IMR-90 (cell line): ENCODE measurements around the gene PIK3IP1. TPM values are rescaled to one million over a fixed set of nuclear protein-coding genes. Genes with fewer than 3 reads are reported as not detected.

ENCODE experiments used
- ATAC-seq: fragments of 200-7000 bp; cut with Tn5 transposase; 2 replicates; pipeline ENCODE4 v1.9.1; 2020; ENCODE audit warnings: low read depth, mild to moderate bottlenecking, moderate library complexity
- BruUV-seq: library from RNA; stranded (reverse); fragments of 400-500 nt; replicated peaks from 2 replicates; lab custom pipeline; 2021; lab: Mats Ljungman, UMichigan
- CTCF ChIA-PET: fragments of 300-600 bp; formaldehyde crosslinking; extraction: SDS; loops from one replicate; lab custom pipeline; 2021; ENCODE audit warnings: antibody characterized with exemption; lab: Yijun Ruan, JAX
- POLR2A ChIA-PET: fragments of 300-600 bp; sonication (Branson Sonifier 250); formaldehyde crosslinking; loops from one replicate; lab custom pipeline; 2022; ENCODE audit warnings: antibody characterized with exemption; ENCODE audit not compliant: unreplicated experiment; lab: Charles Lee
- DNase-seq: peaks from one replicate; pipeline ENCODE4 v3.0.0; 2013
- H2AFZ ChIP-seq: replicated peaks from 2 replicates; pipeline ENCODE3; 2013; ENCODE audit warnings: low read length, mild to moderate bottlenecking; ENCODE audit not compliant: poor library complexity
- H2AK5ac ChIP-seq: 2 replicates; pipeline ENCODE4 v1.6.1; 2013; ENCODE audit warnings: low read depth, low read length, inconsistent platforms
- H2AK9ac ChIP-seq: replicated peaks from 2 replicates; pipeline ENCODE3; 2013; ENCODE audit warnings: mild to moderate bottlenecking, low read depth, low read length, moderate library complexity; ENCODE audit not compliant: poor library complexity
- H2BK120ac ChIP-seq: 2 replicates; pipeline ENCODE4 v1.6.1; 2013; ENCODE audit warnings: low read depth, low read length, inconsistent platforms
- H2BK15ac ChIP-seq: 3 replicates; pipeline ENCODE4 v1.6.1; 2013; ENCODE audit warnings: low read depth, low read length, inconsistent platforms
- H2BK20ac ChIP-seq: 2 replicates; pipeline ENCODE4 v1.6.1; 2013; ENCODE audit warnings: low read depth, mild to moderate bottlenecking, inconsistent platforms, low read length, moderate library complexity
- H2BK5ac ChIP-seq: 2 replicates; pipeline ENCODE4 v1.6.1; 2013; ENCODE audit warnings: mild to moderate bottlenecking, low read depth, low read length, inconsistent platforms; ENCODE audit not compliant: poor library complexity, severe bottlenecking
- H3K14ac ChIP-seq: replicated peaks from 2 replicates; pipeline ENCODE4 v1.6.1; 2013; ENCODE audit warnings: low read depth, low read length, inconsistent platforms
- H3K18ac ChIP-seq: 2 replicates; pipeline ENCODE4 v1.6.1; 2013; ENCODE audit warnings: low read depth, low read length, control low read depth
- H3K23ac ChIP-seq: 2 replicates; pipeline ENCODE4 v1.6.1; 2013; ENCODE audit warnings: low read depth, low read length, inconsistent platforms
- H3K27ac ChIP-seq: 2 replicates; pipeline ENCODE4 v1.5.1; 2013; ENCODE audit warnings: mild to moderate bottlenecking, control low read depth, low read length; ENCODE audit not compliant: insufficient read depth
- H3K27me3 ChIP-seq: 2 replicates; pipeline ENCODE4 v1.6.1; 2013; ENCODE audit warnings: low read length; ENCODE audit not compliant: control insufficient read depth, insufficient read depth
- H3K36me3 ChIP-seq: 2 replicates; pipeline ENCODE4 v1.6.1; 2013; ENCODE audit warnings: low read length, mixed read lengths; ENCODE audit not compliant: control insufficient read depth, insufficient read depth
- H3K4ac ChIP-seq: 2 replicates; pipeline ENCODE4 v1.6.1; 2013; ENCODE audit warnings: low read depth, low read length, inconsistent platforms
- H3K4me1 ChIP-seq: 2 replicates; pipeline ENCODE4 v1.6.1; 2013; ENCODE audit warnings: low read length, mixed read lengths; ENCODE audit not compliant: control insufficient read depth, insufficient read depth
- H3K4me2 ChIP-seq: 2 replicates; pipeline ENCODE4 v1.6.1; 2013; ENCODE audit warnings: low read depth, mild to moderate bottlenecking, control low read depth, low read length, moderate library complexity
- H3K4me3 ChIP-seq: 2 replicates; pipeline ENCODE4 v1.5.1; 2013; ENCODE audit warnings: low read depth, mild to moderate bottlenecking, control low read depth, low read length, moderate library complexity; ENCODE audit not compliant: insufficient read depth
- H3K56ac ChIP-seq: 2 replicates; pipeline ENCODE4 v1.6.1; 2013; ENCODE audit warnings: low read length, inconsistent platforms; ENCODE audit not compliant: insufficient read depth; ENCODE audit errors: extremely low read depth
- H3K79me1 ChIP-seq, 2 experiments: 2 replicates each; pipeline ENCODE4 v1.6.1; 2013; ENCODE audit warnings: low read length in 2 of 2, inconsistent platforms in 1 of 2, low read depth in 1 of 2
- H3K9ac ChIP-seq: 2 replicates; pipeline ENCODE4 v1.6.1; 2013; ENCODE audit warnings: low read depth, low read length, control low read depth
- H3K9me1 ChIP-seq: 2 replicates; pipeline ENCODE4 v1.6.1; 2013; ENCODE audit warnings: low read length, inconsistent platforms; ENCODE audit not compliant: insufficient read depth
- H3K9me3 ChIP-seq: 2 replicates; pipeline ENCODE4 v1.6.1; 2013; ENCODE audit warnings: low read length; ENCODE audit not compliant: control insufficient read depth, insufficient read depth
- H4K20me1 ChIP-seq: 2 replicates; pipeline ENCODE4 v1.6.1; 2013; ENCODE audit warnings: low read length, inconsistent platforms; ENCODE audit not compliant: insufficient read depth
- H4K5ac ChIP-seq: 2 replicates; pipeline ENCODE4 v1.6.1; 2013; ENCODE audit warnings: mild to moderate bottlenecking, low read depth, low read length, control low read depth
- H4K8ac ChIP-seq, 2 experiments: 2 replicates each; pipeline ENCODE4 v1.6.1; 2013; ENCODE audit warnings: low read depth in 2 of 2, low read length in 2 of 2, control low read depth in 1 of 2, inconsistent platforms in 1 of 2
- H4K91ac ChIP-seq: 2 replicates; pipeline ENCODE4 v1.6.1; 2013; ENCODE audit warnings: low read depth, low read length, inconsistent platforms; ENCODE audit not compliant: insufficient read depth
- CTCF ChIP-seq: conservative IDR thresholded peaks from 2 replicates; pipeline ENCODE4 v1.5.1; 2012; ENCODE audit warnings: mild to moderate bottlenecking, low read depth, low read length, improper control_type of control experiment
- FOS ChIP-seq: fragments of 150-350 bp; IDR thresholded peaks from 2 replicates; pipeline ENCODE4 v1.6.1; 2016; ENCODE audit warnings: low read depth, low read length
- POLR2A ChIP-seq: IDR thresholded peaks from 2 replicates; pipeline ENCODE4 v1.6.1; 2012; ENCODE audit warnings: mild to moderate bottlenecking, low read depth, low read length
- RCOR1 ChIP-seq: IDR thresholded peaks from 2 replicates; pipeline ENCODE4 v1.6.1; 2012; ENCODE audit warnings: mild to moderate bottlenecking, low read length, improper control_type of control experiment; ENCODE audit not compliant: insufficient replicate concordance
- WGBS, 2 experiments: methylation state at CpG; one replicate each; pipeline versions ENCODE4 v1.1.5 to v1.1.7; 2013; ENCODE audit warnings: missing lambda C conversion rate in 2 of 2; ENCODE audit not compliant: insufficient read length in 1 of 2; ENCODE audit errors: extremely low coverage in 2 of 2; 5-methylcytosine and 5-hydroxymethylcytosine counted together
- dilution Hi-C: fragments of 300-500 bp; cut with HindIII; formaldehyde crosslinking; loops from one replicate; pipeline ENCODE4 v1.14.3; 2018; ENCODE audit warnings: low sequenced_read_pairs; ENCODE audit not compliant: unreplicated experiment
- in situ Hi-C: fragments of 300-500 bp; cut with MboI; formaldehyde crosslinking; loops from 3 replicates; pipeline ENCODE4 v1.14.3; 2019; ENCODE audit warnings: low sequenced_read_pairs, inconsistent platforms, mixed read lengths
- intact Hi-C: fragments of 100-400 bp; cut with micrococcal nuclease; formaldehyde crosslinking; loops from 2 replicates; pipeline ENCODE4 v1.10.0; 2022
- polyA plus RNA-seq, 3 experiments: library from polyadenylated mRNA; depleted of rRNA; stranded (reverse); fragments of >200 nt; gene quantifications; 2 replicates each; pipeline ENCODE4 v1.2.3, GENCODE V29; 2012; ENCODE audit warnings: low replicate concordance in 1 of 3
- total RNA-seq: library from RNA; depleted of rRNA; stranded (reverse); fragments of >200 nt; gene quantifications from 2 replicates; pipeline ENCODE4 v1.2.3, GENCODE V29; 2012

The PIK3IP1 gene
- total and polyA plus RNA-seq, 2 of the 4 experiments (the other 2 are of a cell fraction), result 12.9 to 17.6 TPM

DNA sequence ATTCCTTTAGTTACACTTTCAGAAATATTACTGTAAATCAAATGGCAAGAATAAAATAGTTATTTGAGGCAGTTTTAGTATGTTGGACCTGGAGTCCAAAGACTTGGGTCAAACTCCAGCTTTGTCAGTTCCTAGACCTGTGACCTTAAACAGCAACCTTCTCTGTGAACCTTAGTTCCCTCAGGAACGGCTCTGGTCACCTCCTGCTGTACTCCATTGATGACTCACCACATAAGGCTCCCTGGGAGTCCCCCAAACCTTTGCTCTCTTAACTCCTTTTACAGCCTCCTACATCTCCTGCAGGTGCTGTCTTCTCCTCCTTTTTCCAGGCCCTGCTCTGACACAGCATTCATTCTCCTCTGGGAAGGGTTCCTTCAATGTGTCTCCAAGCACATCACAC is 51.1 kb downstream of the PIK3IP1 start:
- 40% methylated on average over 1 of the region's 1 CpG; no CpG with 5 or more reads in 1 of the 2 experiments for WGBS, 2 experiments
- ChIA-PET CTCF (interaction anchor here (0.7 to 1.6 kb wide), 4 partner anchors 10 to 134 kb away, joined by 3 to 5 read pairs (median 4); partner anchors contain the start of genes LIMK2 and SELENOM), POLR2A (no interaction called here)

More for the DNA sequence above, 51.1 kb downstream of the PIK3IP1 start:
- Histone ChIP-seq H3K4me1 (peaks cover 25% of the 10 kb centered on the region), H3K79me1 (peaks cover 25 to 62% of the 10 kb centered on the region in 2 experiments), H3K4ac (peak overlapping the region; percentile 28), H2BK120ac (peak overlapping the region; percentile 58), H3K18ac (no peak overlapping the region), H3K4me2 (no peak overlapping the region), H4K8ac (no peak overlapping the region), H3K14ac (peak overlapping the region; percentile 18; the same call in 1 of the 2 replicates), H3K4me3 (no peak overlapping the region), H3K9me3 (no peaks in the 10 kb centered on the region), H3K23ac (peak overlapping the region; percentile 58), H2BK20ac (peak overlapping the region; percentile 57; the same call in 1 of the 2 replicates), H2AK9ac (no peak overlapping the region), H3K56ac (no peak overlapping the region), H3K36me3 (no peaks in the 10 kb centered on the region), H2BK15ac (peak overlapping the region; percentile 30; the same call in 1 of the 3 replicates), H3K9ac (no peak overlapping the region), H2AFZ (no peak overlapping the region), H3K27ac (no peak overlapping the region), H4K5ac (no peak overlapping the region), H2AK5ac (peak overlapping the region; percentile 76), H3K27me3 (no peaks in the 10 kb centered on the region), H4K91ac (peak overlapping the region; percentile 76), H2BK5ac (peak overlapping the region; percentile 53), H3K9me1 (peaks cover 39% of the 10 kb centered on the region), H4K20me1 (no peaks in the 10 kb centered on the region; the same call in 1 of the 2 replicates)
- in situ Hi-C loops, result no loop called here
- BruUV-seq, result no TSS peak
- dilution Hi-C loops, result no loop called here
- peak; percentile 26 for DNase-seq
- TF ChIP-seq CTCF (no peak), POLR2A (no peak), FOS (peak; percentile 45; the same call in 1 of the 2 replicates), RCOR1 (no peak)
- no peak for ATAC-seq
- intact Hi-C loops, result no loop called here
